ENCODE data around the gene IMMT. TPM values are rescaled to one million over a fixed set of nuclear protein-coding genes. Genes with fewer than 3 reads are reported as not detected.
"Not testable (repeated sequence)": the region's sequence is repeated elsewhere in the genome, so short reads cannot be mapped to it uniquely, and the experiment has no call there.

Gene IMMT
- total RNA-seq, 2 experiments from 2014 or later = 121 to 122 TPM

DNA sequence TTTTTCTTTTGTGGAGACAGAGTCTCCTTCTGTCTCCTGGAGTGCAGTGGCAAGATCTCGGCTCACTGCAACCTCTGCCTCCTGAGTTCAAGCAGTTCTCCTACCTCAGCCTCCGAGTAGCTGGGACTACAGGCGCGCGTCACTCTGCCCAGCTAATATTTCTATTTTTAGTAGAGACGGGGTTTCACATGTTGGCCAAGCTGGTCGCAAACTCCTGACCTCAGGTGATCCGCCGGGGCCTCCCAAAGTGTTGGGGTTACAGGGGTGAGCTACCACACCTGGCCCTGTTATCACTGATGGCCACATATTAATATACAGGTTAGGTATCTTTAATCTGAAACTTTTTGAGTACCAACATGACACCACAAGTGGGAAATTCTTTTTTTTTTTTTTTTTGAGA lies 7.4 kb upstream of the IMMT start:
- no peak for ATAC-seq (ENCODE audit: low read depth)
- POLR2A ChIA-PET = no interaction called here
- peaks cover 28% of the 10 kb centered on the region for H3K4me1 Mint-ChIP-seq
- peaks cover 12% of the 10 kb centered on the region for H3K36me3 Mint-ChIP-seq
- no peak overlapping the region for H3K27ac Mint-ChIP-seq
- H3K27me3 Mint-ChIP-seq = no peaks in the 10 kb centered on the region
- H3K9me3 Mint-ChIP-seq = no peaks in the 10 kb centered on the region
- no peak for DNase-seq
- H3K4me3 Mint-ChIP-seq = no peak overlapping the region

DNA sequence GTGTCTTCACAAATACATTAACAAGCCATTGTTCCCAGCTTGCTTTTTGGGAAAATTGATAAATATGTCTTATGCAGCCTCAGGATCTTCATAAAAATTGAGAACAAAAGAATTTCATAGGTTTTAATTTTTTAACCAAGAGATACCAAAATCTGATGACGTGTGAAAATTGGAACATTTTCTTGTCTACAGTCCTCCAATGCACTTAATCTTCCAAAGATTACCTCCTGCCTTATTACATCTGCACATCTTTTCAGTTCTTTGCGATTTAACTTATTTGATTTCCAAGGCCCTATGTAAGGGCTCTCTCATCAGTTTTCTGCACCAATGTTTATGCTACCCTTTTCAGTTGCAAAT lies 7.1 kb upstream of the IMMT start:
- no peak for ATAC-seq (ENCODE audit: low read depth)
- Mint-ChIP-seq H3K27ac (no peak overlapping the region), H3K9me3 (no peaks in the 10 kb centered on the region), H3K36me3 (peaks cover 12% of the 10 kb centered on the region), H3K4me1 (peaks cover 28% of the 10 kb centered on the region), H3K27me3 (no peaks in the 10 kb centered on the region), H3K4me3 (no peak overlapping the region)
- no peak for DNase-seq
- POLR2A ChIA-PET = no interaction called here

DNA sequence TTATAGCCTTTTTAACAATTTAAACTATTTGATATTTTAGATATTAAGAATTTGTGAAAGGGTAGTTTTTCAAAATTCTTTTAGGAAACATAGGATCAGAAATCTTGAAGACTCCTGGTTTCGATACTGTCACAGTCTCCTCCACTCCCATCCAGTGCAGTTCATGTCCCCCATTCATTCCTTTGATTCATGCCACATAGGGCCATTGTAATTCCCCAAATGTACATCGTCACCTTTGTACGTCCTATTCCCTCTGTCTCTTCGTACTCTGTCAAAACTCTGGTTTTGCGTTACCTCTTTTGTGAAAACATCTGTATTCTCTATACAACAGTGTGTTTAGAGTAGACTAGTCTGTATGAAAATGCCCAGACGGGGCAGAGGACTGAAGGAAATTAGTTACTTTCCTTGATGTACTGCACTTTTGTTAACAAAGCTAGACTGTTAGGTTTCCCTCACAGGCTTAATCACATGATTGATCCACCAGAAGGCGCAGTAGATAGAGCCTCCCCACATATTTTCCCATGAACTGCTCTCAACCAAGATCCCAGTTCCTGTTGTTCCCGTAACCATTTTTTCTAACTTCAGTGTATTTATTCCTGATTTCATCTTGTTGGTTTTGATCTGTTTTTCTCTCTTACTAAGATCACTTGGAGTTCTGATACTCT lies 6.5 kb upstream of the IMMT start:
- H3K4me3 Mint-ChIP-seq = peak overlapping the region; percentile 42
- peaks cover 32% of the 10 kb centered on the region for H3K4me1 Mint-ChIP-seq
- H3K9me3 Mint-ChIP-seq = no peaks in the 10 kb centered on the region
- H3K27me3 Mint-ChIP-seq = no peaks in the 10 kb centered on the region
- DNase-seq = no peak
- POLR2A ChIA-PET = no interaction called here
- H3K36me3 Mint-ChIP-seq = peaks cover 8% of the 10 kb centered on the region
- no peak for ATAC-seq (ENCODE audit: low read depth)
- no peak overlapping the region for H3K27ac Mint-ChIP-seq

DNA sequence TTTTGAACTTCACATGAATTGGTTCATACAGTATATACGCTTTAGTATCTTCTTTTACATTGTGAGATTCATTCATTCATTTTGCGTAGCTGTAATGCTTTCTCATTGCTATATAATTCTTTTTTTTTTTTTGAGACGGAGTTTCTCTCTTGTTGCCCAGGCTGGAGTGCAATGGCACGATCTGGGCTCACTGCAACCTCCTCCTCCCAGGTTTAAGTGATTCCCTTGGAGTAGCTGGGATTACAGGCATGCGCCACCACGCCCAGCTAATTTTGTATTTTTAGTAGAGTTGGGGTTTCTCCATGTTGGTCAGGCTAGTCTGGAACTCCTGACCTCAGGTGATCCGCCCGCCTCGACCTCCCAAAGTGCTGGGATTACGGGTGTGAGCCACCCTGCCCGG lies 5.3 kb upstream of the IMMT start:
- not testable (repeated sequence) for ATAC-seq (ENCODE audit: low read depth); H3K27me3 Mint-ChIP-seq; H3K9me3 Mint-ChIP-seq; DNase-seq; H3K36me3 Mint-ChIP-seq
- POLR2A ChIA-PET = interaction anchor here (0.6 to 3.2 kb wide), 4 partner anchors 14 to 586 kb away, joined by 3 to 13 read pairs (median 6); partner anchors contain the start of gene KDM3A
- H3K4me1 Mint-ChIP-seq = peaks cover 37% of the 10 kb centered on the region
- peak overlapping the region; percentile 65 for H3K27ac Mint-ChIP-seq
- peak overlapping the region; percentile 99 for H3K4me3 Mint-ChIP-seq

DNA sequence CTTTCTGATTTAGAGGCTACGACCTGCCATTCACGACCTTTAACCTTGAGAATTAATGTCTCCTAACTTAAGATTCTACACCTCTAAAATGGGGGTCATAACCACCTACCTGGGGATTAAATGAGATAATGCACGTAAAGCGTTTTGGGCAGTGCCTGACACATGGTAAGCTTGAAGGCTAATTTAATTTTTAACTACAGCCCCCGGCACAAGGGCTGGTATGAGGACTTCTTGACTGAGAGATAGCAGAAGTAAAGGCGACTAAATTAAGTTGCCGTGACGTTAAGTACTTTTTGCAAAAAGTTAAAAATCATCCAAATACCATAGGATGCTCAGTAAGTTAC lies 4.5 kb upstream of the IMMT start:
- Mint-ChIP-seq H3K36me3 (peaks cover 7% of the 10 kb centered on the region), H3K4me3 (peak overlapping the region; percentile 99), H3K27ac (peak overlapping the region; percentile 99), H3K27me3 (no peaks in the 10 kb centered on the region), H3K4me1 (peaks cover 37% of the 10 kb centered on the region), H3K9me3 (no peaks in the 10 kb centered on the region)
- DNase-seq = no peak
- ATAC-seq (ENCODE audit: low read depth) = no peak
- POLR2A ChIA-PET = interaction anchor here (0.6 to 3.2 kb wide), 5 partner anchors 14 to 587 kb away, joined by 3 to 13 read pairs (median 5); partner anchors contain the start of genes KDM3A, POLR1A and PTCD3

DNA sequence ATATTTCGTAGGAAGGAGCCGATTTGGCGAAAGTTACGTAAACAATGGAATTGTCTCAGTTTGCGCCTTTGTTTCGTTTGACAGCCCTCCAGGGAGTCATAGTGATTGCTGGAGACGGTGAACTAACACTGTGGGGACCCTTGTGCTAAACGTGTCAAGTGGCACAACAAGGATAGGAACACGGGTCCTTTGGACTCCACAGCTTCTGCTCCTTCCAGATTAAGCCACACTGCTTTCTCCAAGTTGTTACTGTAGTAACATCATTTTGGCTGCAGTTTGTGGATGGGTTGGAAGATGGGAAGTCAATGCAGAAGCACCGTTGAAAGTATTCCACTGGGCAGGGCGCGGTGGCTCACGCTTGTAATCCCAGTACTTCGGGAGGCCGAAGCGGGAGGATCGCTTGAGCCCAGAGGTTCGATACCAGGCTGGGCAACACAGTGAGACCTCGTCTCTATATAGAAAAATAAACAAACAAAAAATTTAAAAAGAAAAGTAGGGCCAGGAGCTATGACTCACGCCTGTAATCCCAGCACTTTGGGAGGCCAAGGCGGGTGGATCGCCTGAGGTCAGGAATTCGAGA lies 636 bp upstream of the IMMT start:
- POLR2A ChIA-PET = interaction anchor here (1.1 to 3.2 kb wide), 6 partner anchors 11 to 1298 kb away, joined by 3 to 38 read pairs (median 6); partner anchors contain the start of genes KDM3A, POLR1A and PTCD3
- H3K4me1 Mint-ChIP-seq = peaks cover 33% of the 10 kb centered on the region
- no peak for ATAC-seq (ENCODE audit: low read depth)
- H3K4me3 Mint-ChIP-seq = peak overlapping the region; percentile 96
- H3K36me3 Mint-ChIP-seq = peaks cover 14% of the 10 kb centered on the region
- H3K27ac Mint-ChIP-seq = peak overlapping the region; percentile 82
- DNase-seq = no peak
- no peaks in the 10 kb centered on the region for H3K27me3 Mint-ChIP-seq
- H3K9me3 Mint-ChIP-seq = no peaks in the 10 kb centered on the region

DNA sequence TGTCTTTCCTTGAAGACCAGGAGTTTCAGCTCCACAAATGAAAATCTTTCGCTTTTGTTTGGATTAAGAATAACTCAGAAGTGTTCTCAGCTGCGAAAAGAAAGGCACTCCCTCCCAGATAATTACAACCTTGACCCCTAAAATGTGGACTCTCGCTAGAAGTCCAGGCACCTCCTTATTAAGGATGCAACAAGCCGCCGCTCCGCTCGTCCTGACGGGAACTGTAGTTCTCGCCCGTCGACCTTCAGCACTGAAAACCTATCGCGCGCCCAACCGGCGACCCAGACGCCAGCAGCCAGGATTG lies 559 bp downstream of the IMMT start:
- POLR2A ChIA-PET = interaction anchor here (0.6 to 3.2 kb wide), 7 partner anchors 10 to 871 kb away, joined by 3 to 38 read pairs (median 4); partner anchors contain the start of genes KDM3A, POLR1A and PTCD3
- H3K27me3 Mint-ChIP-seq = no peaks in the 10 kb centered on the region
- no peak for ATAC-seq (ENCODE audit: low read depth)
- H3K9me3 Mint-ChIP-seq = no peaks in the 10 kb centered on the region
- DNase-seq = no peak
- H3K27ac Mint-ChIP-seq = peak overlapping the region; percentile 82
- peak overlapping the region; percentile 96 for H3K4me3 Mint-ChIP-seq
- H3K36me3 Mint-ChIP-seq = peaks cover 24% of the 10 kb centered on the region
- peaks cover 38% of the 10 kb centered on the region for H3K4me1 Mint-ChIP-seq

DNA sequence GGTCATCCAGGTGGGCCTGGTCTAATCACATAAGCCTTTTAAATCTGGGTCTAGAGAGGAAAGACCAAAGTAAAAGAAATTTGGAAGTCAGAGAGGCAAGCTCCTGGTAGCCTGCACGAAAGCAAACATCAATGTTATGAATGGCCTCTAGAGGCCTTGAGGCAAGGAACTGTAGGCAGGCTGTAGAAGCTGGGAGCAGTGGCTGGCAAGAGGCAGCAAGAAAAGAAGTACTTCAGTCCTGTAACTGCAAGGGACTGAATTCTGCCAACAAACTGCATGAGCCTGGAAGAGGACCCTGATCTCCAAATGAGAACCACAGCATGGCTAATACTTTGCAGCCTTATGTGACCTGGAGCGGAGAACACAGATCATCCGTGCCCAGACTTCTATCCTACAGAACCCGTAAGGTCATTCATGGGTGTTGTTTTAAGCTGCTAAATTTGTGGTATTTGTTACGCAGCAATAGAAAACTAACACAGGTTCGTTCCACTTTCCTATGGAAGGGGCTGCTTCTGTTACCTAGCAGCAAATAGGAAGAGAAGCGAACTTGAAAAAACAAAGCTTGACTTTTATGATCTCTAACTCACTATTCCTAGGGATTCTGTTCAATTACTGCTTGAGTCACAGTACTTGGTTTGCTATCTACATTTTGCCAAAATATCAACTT lies 1.2 kb downstream of the IMMT start:
- Mint-ChIP-seq H3K4me1 (peaks cover 43% of the 10 kb centered on the region), H3K9me3 (no peaks in the 10 kb centered on the region), H3K27ac (peak overlapping the region; percentile 82), H3K36me3 (peaks cover 25% of the 10 kb centered on the region), H3K4me3 (peak overlapping the region; percentile 96), H3K27me3 (no peaks in the 10 kb centered on the region)
- ATAC-seq (ENCODE audit: low read depth) = no peak
- POLR2A ChIA-PET = interaction anchor here (0.6 to 3.2 kb wide), 5 partner anchors 9 to 870 kb away, joined by 3 to 38 read pairs (median 5); partner anchors contain the start of genes KDM3A, POLR1A and PTCD3
- DNase-seq = no peak

DNA sequence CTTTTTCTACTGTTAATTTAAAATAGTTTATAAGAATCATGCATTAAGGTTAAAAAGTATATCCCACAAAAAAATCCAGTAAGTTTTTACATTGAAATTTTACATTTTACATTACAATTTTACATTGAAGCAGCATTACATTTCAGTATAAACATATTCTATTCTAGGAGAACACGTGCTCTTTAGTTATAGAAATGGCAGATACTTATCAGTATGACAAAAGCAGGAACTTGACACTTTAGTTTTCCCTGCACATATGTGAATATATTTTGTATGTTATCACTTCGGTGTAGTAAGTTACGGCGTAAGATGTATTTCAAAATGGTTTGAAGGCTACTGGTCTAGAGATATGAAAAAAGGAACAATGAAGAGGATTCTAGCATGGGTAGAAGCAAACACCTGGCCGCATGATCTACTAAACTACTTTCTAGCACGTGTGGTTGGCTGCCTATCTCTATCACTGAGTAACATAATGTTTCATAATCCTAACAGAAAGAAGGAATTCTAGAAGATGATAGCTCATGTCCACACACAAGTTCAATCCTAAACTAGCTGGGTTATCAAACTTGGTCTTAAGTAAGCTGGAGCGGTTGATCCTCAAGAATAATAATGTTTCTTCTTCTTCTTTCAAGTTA lies 5.4 kb downstream of the IMMT start:
- no peak overlapping the region for H3K4me3 Mint-ChIP-seq
- peaks cover 34% of the 10 kb centered on the region for H3K36me3 Mint-ChIP-seq
- DNase-seq (no peak), ATAC-seq (ENCODE audit: low read depth) (no peak)
- no peaks in the 10 kb centered on the region for H3K9me3 Mint-ChIP-seq
- H3K4me1 Mint-ChIP-seq = peaks cover 64% of the 10 kb centered on the region
- H3K27me3 Mint-ChIP-seq = no peaks in the 10 kb centered on the region
- H3K27ac Mint-ChIP-seq = peak overlapping the region; percentile 6
- POLR2A ChIA-PET = no interaction called here

DNA sequence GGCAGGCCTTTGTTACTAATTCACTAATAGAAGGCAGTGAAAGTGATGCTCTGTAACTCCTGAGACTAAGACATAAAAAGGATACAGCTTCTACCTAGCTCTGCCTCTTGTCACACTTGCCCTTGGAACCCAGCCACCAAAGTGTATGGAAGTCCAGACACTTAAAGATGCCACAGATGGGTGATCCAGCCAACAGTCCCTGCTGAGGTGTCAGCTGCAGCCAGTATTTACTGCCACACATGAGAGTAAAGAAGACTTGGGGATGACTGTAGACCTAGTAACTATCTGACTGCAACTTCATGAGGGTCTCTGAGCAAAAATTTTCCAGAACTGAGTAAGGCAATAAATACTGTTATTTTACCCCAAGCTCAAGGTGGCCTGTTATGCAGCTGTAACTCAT lies 8.8 kb downstream of the IMMT start:
- Mint-ChIP-seq H3K27ac (peak overlapping the region; percentile 79), H3K9me3 (no peaks in the 10 kb centered on the region), H3K27me3 (no peaks in the 10 kb centered on the region), H3K4me1 (peaks cover 59% of the 10 kb centered on the region), H3K36me3 (peaks cover 26% of the 10 kb centered on the region), H3K4me3 (peak overlapping the region; percentile 67)
- POLR2A ChIA-PET = interaction anchor here (2.9 to 3.8 kb wide), 2 partner anchors 8 to 13 kb away, joined by 13 to 38 read pairs; partner anchors contain the start of genes IMMT and MRPL35
- DNase-seq (no peak), ATAC-seq (ENCODE audit: low read depth) (no peak)

DNA sequence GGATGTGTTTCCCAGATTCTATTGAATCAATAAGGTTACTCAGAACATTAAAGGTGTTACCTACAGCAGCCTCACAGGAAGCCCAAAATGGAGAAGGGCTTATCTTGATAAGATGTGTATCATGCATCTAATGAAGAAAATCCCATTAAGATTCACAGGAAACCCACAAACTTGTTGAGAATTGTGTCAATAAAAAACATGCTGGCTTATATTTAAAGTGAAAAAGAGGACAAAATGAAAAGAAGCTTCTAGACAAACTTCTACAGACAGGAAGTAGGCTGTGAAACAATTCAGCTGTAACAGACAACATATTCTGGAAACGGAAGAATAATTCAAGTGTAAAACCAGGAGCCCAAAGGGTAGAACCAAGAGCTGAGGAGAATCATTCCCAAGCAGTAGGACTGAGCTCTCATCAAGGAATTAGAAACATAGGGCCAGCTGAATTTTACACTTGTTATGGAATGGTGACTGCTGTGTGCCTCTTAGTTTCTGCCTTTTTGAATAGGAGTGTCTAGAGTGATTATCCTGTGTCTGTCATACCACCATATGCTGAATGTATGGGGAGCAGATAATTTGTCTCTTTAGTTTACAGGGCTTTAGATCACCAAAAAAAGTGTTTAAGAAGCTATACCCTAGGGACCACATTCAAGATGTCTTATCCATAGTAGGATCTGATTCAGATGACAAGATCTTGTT lies 9.6 kb downstream of the IMMT start:
- Mint-ChIP-seq H3K36me3 (peaks cover 24% of the 10 kb centered on the region), H3K9me3 (no peaks in the 10 kb centered on the region), H3K27me3 (no peaks in the 10 kb centered on the region), H3K4me1 (peaks cover 56% of the 10 kb centered on the region), H3K27ac (peak overlapping the region; percentile 79), H3K4me3 (peak overlapping the region; percentile 67)
- POLR2A ChIA-PET = interaction anchor here (0.5 to 3.8 kb wide), 3 partner anchors 9 to 77 kb away, joined by 3 to 38 read pairs (median 13); partner anchors contain the start of genes IMMT and MRPL35
- peak; percentile 64 for ATAC-seq (ENCODE audit: low read depth)
- DNase-seq = no peak

DNA sequence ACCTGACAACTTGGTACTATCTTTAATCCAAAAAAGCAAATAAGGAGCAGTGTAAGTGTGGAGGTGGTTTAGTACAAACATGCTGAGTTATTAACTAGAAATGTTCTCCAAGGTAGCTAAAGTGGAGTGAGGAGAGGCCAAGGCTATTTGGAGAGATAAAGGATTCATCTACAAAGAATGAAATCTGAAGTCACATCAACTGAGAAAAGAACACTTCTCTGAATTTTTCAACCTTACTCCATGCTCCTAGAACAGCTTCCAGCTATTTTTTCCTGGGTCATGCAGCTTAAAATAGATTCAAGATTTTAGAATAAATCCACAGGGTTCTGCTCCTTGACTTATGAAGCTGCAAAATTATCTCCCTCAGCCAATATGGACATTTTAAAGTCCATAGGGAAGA lies 18.7 kb downstream of the IMMT start:
- no peak for ATAC-seq (ENCODE audit: low read depth)
- no peaks in the 10 kb centered on the region for H3K27me3 Mint-ChIP-seq
- POLR2A ChIA-PET = no interaction called here

DNA sequence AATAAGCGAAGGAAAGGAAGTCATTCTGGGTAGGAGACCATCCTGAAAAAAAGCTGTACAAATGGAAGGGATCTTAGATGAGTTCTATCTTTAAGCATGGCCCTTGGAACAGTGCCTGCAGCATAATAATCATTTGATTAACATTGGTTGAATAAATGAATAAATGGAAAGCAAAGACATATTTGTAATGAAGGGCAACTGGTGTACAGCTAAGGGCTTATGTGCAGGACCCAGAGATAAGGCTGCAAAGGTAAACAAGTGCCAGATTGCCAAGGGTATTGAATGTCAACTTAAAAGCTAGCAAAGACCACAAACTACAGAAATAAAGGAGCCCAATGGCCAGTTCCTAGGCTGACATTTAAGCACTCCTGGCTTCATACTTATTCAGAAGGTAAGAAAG lies 19.4 kb downstream of the IMMT start:
- H3K4me1 Mint-ChIP-seq = peaks cover 15% of the 10 kb centered on the region
- ATAC-seq (ENCODE audit: low read depth) (no peak), DNase-seq (no peak)
- H3K4me3 Mint-ChIP-seq = no peak overlapping the region
- H3K9me3 Mint-ChIP-seq = no peaks in the 10 kb centered on the region
- H3K27me3 Mint-ChIP-seq = no peaks in the 10 kb centered on the region
- H3K36me3 Mint-ChIP-seq = peaks cover 28% of the 10 kb centered on the region
- H3K27ac Mint-ChIP-seq = no peak overlapping the region
- POLR2A ChIA-PET = no interaction called here

More for the DNA sequence above, 18.7 kb downstream of the IMMT start:
- Mint-ChIP-seq H3K4me1 (peaks cover 15% of the 10 kb centered on the region), H3K9me3 (no peaks in the 10 kb centered on the region), H3K36me3 (peaks cover 28% of the 10 kb centered on the region), H3K4me3 (no peak overlapping the region), H3K27ac (no peak overlapping the region)
- no peak for DNase-seq
